HG03108 (cell line): Measurements from ENCODE around the gene ESYT1.
A peak's percentile ranks its signal among the peaks of the same experiment; 100 is the strongest.

Experiments
- ATAC-seq: cut with Tn5 transposase; IDR thresholded peaks from one replicate; pipeline ENCODE4 v1.9.1; 2021; ENCODE audit warnings: moderate library complexity; ENCODE audit not compliant: unreplicated experiment

ESYT1 gene, protein sequence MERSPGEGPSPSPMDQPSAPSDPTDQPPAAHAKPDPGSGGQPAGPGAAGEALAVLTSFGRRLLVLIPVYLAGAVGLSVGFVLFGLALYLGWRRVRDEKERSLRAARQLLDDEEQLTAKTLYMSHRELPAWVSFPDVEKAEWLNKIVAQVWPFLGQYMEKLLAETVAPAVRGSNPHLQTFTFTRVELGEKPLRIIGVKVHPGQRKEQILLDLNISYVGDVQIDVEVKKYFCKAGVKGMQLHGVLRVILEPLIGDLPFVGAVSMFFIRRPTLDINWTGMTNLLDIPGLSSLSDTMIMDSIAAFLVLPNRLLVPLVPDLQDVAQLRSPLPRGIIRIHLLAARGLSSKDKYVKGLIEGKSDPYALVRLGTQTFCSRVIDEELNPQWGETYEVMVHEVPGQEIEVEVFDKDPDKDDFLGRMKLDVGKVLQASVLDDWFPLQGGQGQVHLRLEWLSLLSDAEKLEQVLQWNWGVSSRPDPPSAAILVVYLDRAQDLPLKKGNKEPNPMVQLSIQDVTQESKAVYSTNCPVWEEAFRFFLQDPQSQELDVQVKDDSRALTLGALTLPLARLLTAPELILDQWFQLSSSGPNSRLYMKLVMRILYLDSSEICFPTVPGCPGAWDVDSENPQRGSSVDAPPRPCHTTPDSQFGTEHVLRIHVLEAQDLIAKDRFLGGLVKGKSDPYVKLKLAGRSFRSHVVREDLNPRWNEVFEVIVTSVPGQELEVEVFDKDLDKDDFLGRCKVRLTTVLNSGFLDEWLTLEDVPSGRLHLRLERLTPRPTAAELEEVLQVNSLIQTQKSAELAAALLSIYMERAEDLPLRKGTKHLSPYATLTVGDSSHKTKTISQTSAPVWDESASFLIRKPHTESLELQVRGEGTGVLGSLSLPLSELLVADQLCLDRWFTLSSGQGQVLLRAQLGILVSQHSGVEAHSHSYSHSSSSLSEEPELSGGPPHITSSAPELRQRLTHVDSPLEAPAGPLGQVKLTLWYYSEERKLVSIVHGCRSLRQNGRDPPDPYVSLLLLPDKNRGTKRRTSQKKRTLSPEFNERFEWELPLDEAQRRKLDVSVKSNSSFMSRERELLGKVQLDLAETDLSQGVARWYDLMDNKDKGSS

DNA sequence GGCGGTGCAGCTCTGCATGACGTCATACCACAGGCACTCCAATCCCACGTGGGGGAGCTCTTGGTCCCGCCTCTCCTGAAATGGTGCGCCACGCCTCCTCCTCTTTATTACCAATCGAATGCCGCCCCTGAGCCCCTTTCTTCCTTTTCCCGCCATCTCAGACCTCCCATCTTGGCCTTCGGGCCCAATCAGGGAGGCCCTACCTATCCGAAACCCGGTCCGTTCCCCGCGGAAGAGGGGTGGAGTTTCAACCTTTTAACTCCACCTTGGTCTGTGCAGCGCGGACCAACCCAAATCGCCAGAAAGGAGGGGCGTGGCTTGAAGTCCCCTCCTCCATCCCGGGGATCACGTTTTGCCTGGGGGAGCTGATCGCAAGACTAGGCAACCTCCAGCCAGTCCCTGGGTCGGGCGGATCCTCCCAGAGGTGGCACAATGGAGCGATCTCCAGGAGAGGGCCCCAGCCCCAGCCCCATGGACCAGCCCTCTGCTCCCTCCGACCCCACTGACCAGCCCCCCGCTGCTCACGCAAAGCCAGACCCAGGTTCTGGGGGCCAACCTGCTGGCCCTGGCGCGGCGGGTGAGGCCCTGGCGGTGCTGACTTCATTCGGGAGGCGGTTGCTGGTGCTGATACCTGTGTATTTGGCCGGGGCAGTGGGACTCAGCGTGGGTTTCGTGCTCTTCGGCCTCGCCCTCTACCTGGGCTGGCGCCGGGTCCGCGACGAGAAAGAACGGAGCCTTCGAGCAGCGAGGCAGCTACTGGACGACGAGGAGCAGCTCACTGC lies at the start of gene ESYT1:
Gene ESYT1, plus strand, starts transcription at position 380 of the 782 bp plus-strand sequence. Its CDS starts 53 bp downstream, at position 433.
- peak; percentile 88 for ATAC-seq

DNA sequence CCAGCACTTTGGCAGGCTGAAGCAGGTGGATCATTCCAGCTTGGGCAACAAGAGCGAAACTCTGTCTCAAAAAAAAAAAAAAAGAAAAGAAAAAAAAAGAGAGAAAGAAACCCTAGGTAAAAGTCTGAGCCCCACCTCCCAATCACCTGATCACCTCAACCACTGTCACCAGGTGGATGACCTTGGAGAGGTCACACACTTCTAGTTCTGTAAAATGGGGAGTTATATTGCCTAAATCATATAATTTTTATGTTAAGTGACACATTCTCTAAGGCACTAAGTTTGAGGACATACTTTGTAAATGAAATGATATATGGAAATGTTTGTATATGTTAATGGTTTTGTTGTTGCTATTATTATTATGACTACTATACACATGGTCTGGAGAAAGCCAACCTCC lies 49.6 kb upstream of the ESYT1 start:
- ATAC-seq: no peak

DNA sequence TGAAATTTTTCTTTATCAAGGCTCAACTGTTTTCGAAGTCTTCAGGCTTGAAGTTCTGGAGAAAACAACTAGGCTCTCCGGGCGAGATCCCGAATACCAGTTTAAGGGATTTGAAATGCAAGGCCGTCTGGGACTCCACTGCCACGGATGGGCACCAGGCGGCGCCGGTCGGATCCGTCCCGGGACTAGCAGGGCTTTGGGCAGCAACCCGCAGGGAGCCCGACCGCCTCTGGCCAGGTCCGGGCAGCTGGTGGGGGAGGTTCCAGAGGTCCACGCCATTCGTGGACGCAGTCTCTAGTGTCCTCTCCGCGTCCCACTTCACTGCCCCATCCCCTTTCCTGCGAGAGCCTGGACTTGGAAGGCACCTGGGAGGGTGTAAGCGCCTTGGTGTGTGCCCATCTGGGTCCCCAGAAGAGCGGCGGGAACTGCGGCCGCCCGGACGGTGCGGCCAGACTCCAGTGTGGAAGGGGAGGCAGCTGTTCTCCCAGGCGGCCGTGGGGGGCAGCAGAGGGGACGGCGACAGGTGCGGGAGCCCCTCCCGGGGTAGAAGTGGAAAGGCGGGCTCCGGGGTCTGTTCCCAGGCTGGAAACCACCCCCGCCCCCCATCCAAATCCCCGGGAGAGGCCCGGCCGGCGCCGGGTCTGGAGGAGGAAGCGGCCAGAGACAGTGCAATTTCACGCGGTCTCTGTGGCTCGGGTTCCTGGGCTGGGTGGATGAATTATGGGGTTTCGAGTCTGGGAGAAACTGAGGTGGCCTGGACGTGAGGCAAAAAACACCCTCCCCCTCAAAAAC lies 48.9 kb upstream of the ESYT1 start:
- ATAC-seq: peak; percentile 57

DNA sequence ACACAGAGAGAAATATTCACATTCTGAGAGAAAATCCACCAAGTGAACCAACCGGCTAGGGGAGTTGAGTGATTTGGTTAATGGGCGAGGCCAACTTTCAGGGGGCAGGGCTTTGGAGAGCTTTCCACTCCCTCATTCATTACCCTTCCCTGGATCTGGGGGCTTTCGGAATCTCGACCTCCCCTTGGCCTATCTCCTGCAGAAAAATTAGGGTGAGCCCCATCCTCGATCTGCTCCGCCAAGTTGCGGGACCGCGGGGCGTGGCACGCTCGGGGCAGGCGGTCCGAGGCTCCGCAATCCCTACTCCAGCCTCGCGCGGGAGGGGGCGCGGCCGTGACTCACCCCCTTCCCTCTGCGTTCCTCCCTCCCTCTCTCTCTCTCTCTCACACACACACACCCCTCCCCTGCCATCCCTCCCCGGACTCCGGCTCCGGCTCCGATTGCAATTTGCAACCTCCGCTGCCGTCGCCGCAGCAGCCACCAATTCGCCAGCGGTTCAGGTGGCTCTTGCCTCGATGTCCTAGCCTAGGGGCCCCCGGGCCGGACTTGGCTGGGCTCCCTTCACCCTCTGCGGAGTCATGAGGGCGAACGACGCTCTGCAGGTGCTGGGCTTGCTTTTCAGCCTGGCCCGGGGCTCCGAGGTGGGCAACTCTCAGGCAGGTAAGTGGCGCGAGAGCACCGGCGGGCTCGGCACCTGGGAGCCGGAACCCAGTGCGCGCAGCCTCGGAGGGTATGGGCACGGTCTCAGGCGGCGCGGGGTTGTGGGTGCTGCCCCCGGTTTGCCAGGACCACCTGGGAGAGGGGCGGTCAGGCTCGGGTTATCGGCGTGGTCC lies 48.1 kb upstream of the ESYT1 start, which contains the start of gene ERBB3:
Gene ERBB3, plus strand, starts transcription at position 443 of the 833 bp plus-strand sequence. Its CDS starts 136 bp downstream, at position 579.
- no peak for ATAC-seq

DNA sequence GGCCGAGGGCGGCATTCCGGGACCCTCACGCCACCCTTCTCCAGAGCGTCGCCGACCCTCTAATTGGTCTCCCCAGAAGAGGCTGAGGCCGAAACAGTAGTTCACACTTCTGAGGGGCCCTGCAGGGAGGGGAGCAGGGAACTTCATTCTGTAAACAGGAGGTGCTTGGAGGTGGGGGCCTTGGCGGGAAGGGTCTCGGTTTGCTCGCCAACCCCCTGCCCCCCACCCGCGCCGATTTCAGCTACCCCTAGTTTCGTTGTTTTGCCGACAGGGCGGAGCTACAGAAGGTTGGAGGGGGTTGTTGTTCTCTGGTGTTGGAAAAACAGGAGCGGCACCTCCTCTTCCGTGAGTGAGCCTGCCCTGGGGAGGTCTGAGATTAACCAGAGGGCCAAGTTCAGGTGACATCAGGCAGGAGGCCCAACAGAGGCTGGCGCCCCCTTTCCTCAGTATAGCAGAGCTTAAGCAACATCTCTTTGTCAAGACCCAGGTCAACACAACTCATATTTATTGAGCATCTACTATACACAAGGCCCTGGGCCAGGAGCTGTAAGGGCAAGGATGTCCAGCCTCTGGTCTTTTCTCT lies 47.4 kb upstream of the ESYT1 start:
- ATAC-seq: no peak

DNA sequence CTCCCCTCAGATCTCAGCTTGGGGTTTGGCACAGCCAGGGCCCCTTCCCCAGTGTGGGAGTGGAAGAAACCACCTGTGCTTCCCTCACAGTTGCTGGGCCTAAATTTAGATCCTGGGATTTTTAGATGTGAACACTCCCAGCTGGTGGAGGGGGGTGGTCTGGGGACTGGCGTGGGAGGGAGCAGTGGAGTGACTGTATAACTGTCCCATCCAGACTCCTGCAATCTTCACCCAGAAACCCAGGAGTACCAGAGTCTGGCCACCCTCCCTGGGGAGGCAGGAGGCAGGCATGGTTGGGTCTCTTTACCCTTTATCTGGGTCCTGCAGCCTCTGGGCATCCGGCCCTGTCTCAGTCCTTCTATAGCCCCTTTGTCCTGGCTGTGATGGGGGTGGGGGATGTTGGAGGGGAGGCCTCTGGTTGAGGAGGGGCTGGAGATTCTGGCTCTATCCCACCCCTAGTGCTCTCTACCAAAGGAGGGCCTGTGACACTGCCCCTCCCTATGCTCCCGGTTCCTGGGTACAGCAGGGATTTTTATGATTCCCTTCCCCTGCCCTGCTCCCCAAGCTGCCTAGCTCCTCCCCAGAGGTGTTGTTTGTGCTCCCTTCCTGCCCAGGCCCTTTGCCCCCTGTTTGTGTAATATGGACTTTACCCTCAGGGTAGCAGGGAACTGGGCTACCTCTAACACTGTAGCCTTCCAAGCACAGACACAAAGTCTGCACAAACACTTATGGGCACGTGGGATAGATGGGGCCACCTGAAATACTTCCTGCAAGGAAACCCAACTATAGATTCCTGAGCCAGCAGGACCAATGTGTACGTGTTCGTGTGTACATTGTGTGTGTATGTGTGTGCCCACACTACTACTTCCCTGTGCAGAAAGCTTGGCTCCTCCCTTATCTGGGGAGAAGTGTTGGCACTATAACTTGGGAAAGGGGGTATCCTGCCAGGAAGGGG lies 46.4 kb upstream of the ESYT1 start:
- no peak for ATAC-seq

DNA sequence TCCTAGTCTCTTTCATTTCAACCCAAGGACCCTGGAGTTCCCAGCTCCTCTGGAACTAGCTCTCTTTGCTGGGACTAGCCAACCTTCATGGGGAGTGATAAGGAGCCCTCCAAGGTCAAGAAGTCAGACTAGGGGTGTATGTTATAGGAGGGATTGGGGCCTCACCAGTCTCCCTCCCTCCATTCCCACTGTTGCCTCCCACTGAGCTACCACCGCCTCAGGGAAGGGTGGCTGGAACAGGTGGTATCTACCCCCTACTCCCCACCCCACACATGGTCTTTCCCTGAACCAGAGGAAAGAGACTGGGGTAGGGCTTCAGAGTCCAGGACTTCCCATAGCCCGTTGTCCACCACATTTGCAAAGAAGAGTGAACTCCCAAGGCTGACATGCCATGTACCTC lies 45.7 kb upstream of the ESYT1 start:
- ATAC-seq: no peak

DNA sequence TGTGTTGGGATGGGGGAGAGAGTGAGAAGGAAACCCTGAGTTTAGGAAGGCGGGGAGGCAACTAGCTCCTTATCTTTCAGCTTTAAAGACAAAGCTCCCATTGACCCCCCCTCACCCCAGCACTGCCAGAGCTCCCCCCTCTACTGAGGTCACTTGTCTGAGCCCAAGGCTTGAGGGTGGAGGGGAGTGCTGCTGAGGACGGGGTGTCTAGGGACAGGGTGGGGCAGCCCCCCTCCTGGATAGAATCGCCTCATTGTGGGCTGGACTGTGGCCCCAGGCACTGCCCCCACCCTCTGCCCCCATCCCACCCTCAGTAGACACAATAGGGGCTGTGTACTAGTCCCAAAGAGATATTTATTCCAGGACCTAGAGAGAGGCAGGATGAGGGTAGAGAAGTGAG lies 45.1 kb upstream of the ESYT1 start:
- no peak for ATAC-seq

DNA sequence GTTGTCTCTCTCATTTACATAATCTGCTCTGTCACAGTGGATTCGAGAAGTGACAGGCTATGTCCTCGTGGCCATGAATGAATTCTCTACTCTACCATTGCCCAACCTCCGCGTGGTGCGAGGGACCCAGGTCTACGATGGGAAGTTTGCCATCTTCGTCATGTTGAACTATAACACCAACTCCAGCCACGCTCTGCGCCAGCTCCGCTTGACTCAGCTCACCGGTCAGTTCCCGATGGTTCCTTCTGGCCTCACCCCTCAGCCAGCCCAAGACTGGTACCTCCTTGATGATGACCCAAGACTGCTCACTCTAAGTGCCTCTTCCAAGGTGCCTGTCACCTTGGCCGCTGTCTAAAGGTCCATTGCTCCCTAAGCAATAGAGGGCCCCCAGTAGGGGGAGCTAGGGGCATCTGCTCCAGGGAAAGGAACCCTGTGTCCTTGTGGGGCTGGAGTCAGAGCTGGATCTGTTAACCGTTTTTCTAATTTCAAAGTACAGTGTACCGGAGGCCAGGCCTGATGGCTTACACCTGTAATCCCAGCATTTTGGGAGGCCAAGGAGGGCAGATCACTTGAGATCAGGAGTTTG lies 43.0 kb upstream of the ESYT1 start:
- ATAC-seq: no peak

DNA sequence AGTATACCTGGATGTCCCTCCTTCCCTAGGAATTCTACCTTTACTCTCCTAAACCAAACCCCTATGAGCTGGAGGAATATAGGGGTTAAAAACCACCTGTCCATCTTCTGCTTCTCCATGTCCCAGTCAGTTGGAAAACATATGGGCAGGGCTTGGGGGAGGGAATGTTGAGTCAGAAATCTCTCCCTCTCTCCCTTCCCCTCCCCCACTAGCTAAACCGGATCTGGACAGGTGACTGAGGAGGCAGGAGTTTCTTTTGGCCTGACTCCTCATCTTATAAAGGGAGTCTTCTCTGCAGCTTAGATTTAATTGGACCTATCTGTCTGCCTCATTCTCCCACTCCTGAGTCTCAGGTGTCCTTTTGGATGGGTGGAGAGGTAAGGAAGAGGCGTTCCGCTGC lies 42.0 kb upstream of the ESYT1 start:
- ATAC-seq: no peak

DNA sequence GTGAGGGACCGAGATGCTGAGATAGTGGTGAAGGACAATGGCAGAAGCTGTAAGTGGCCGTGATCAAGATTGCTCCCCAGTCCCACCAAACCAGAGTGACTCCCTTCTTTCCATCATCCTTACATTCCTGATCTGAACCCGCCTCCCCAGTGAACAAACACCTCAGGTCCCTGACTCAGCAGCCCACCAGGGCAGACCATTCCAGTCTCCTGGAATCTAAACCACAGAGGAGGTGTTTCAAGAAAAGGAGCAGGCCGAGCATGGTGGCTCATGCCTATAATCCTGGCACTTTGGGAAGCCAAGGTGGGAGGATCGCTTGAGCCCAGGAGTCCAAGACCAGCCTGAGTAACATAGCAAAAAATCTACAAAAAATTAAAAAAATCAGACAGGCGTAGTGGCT lies 41.5 kb upstream of the ESYT1 start:
- ATAC-seq: no peak

DNA sequence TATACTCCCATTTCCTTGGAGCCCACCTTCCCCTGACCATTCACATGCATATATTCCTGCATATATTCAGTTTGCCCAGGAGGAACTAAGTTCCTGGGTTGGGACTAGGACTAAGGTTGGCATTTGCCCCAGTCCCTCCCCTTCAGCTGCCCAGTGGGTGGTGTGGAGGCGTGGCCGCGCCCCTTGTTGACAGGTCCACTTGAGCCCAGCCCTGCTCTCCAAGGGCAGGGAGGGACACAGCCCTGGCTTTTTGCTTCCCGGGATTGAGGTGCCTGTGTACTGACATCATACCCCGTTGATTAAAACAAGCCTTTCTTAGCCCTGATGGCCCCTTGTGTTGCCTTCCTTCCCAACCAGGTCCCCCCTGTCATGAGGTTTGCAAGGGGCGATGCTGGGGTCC lies 40.8 kb upstream of the ESYT1 start:
- no peak for ATAC-seq

DNA sequence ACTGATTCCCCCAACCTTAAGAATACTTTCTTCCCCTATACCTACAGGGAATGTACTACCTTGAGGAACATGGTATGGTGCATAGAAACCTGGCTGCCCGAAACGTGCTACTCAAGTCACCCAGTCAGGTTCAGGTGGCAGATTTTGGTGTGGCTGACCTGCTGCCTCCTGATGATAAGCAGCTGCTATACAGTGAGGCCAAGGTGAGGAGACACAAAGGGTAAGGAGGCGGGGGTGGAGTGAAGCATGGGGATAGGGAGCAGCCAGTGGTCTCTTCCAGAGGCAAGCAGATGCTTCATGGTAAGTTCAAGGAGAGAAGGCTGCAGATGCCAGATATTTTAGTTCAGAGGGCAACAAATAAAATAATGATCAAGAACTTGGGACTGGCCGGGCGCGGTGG lies 30.3 kb upstream of the ESYT1 start:
- no peak for ATAC-seq

DNA sequence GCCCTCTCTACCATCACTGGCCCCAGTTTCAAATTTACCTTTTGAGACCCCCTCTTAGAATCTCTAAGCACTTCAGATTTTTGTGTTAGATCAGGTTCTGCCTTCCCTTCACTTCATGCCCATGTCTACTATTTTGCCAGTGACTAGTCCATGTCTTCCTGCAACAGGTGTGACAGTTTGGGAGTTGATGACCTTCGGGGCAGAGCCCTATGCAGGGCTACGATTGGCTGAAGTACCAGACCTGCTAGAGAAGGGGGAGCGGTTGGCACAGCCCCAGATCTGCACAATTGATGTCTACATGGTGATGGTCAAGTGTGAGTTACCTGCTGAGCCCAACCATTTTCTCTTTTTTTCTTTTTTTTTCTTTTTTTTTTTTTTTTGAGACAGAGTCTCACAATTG lies 29.5 kb upstream of the ESYT1 start:
- no peak for ATAC-seq

DNA sequence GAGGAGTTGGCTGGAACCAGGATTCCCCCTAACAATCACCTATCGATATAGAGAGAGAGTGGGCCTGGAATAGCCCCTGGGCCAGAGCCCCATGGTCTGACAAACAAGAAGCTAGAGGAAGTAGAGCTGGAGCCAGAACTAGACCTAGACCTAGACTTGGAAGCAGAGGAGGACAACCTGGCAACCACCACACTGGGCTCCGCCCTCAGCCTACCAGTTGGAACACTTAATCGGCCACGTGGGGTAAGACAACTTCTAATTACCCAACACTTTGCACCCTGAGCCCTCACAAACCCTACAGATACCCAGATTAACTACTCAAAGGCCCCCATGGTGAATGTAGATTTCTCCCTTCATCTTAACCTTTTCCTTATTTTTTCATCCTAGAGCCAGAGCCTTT lies 28.3 kb upstream of the ESYT1 start:
- no peak for ATAC-seq

DNA sequence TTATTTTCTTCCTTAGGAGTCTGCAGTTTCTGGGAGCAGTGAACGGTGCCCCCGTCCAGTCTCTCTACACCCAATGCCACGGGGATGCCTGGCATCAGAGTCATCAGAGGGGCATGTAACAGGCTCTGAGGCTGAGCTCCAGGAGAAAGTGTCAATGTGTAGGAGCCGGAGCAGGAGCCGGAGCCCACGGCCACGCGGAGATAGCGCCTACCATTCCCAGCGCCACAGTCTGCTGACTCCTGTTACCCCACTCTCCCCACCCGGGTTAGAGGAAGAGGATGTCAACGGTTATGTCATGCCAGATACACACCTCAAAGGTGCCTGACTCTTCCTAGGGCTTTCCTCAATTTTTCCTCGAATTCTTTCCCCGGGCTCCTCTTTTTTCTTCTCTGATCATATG lies 27.0 kb upstream of the ESYT1 start:
- no peak for ATAC-seq

DNA sequence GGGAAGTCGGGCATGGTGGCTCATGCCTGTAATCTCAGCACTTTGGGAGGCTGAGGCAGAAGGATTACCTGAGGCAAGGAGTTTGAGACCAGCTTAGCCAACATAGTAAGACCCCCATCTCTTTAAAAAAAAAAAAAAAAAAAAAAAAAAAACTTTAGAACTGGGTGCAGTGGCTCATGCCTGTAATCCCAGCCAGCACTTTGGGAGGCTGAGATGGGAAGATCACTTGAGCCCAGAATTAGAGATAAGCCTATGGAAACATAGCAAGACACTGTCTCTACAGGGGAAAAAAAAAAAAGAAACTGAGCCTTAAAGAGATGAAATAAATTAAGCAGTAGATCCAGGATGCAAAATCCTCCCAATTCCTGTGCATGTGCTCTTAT lies 25.4 kb upstream of the ESYT1 start:
- no peak for ATAC-seq
